Fibroblast of peridontal ligament (primary cell): Measurements from ENCODE around the gene PNRC1.
"Not testable (repeated sequence)": the region's sequence is repeated elsewhere in the genome, so short reads cannot be mapped to it uniquely, and the experiment has no call there.

ENCODE experiments used
- DNase-seq: peaks from one replicate; pipeline ENCODE4 v3.0.0-alpha.2; 2010; ENCODE audit errors: extremely low read depth

The PNRC1 gene

DNA sequence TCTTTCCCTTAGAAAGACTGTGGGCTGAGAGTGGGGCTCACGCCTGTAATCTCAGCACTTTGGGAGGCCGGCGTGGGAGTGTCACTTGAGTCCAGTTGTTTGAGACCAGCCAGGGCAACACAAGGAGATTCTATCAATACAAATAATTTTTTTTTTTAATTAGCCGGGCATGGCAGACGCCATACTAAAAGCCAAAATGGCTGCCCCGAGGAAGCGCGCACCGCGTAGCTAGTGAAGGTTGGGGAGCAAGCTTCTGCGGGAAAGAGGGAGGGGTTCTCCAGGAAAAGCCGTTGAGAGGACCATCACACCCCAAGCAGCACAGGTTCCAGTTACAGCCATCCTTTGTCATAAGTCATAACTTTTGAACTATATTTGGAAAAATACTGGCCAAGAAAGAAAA, 21.3 kb upstream of the PNRC1 start:
- DNase-seq: no peak

DNA sequence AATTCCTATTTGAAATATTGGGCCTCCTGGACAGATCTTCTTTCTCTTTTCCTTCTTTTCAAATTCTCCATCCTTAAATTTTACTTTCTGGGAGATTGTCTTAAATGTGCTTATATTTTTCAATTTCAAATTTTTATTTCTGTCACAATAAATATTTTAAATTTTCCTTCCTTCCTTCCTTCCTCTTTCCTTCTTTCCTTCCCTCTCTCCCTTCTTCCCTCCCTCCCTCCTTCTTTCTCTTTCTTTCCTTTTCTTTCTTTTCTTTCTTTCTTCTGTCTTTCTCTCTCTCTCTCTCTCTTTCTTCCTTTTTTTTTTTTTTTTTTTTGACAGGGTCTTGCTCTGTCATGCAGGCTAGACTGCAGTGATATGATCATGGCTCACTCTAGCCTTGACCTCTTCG, 16.7 kb upstream of the PNRC1 start:
- no peak for DNase-seq

DNA sequence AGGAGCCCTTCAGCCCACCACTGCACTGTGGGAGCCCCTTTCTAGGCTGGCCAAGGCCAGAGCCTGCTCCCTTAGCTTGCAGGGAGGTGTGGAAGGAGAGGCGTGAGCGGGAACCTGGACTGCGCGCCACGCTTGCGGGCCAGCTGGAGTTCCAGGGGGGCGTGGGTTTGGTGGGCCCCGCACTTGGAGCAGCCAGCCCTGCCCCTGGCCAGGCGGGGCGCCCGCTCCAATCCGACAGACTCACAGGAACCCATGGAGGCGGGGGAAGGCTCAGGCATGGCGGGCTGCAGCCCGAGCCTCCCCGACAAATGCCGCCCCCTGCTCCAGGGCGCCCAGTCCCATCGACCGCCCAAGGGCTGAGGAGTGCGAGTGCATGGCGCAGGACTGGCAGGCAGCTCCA, 15.6 kb upstream of the PNRC1 start:
- DNase-seq: not testable (repeated sequence)

DNA sequence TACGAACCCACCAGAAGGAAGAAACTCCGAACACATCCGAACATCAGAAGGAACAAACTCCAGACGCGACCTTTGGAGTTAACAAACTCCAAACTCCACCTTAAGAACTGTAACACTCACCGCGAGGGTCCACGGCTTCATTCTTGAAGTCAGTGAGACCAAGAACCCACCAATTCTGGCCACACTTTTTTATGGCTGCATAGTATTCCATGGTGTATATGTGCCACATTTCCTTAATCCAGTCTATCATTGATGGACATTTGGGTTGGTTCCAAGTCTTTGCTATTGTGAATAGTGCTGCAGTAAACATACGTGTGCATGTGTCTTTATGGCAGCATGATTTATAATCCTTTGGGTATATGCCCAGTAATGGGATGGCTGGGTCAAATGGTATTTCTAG, 14.4 kb upstream of the PNRC1 start:
- DNase-seq: not testable (repeated sequence)

DNA sequence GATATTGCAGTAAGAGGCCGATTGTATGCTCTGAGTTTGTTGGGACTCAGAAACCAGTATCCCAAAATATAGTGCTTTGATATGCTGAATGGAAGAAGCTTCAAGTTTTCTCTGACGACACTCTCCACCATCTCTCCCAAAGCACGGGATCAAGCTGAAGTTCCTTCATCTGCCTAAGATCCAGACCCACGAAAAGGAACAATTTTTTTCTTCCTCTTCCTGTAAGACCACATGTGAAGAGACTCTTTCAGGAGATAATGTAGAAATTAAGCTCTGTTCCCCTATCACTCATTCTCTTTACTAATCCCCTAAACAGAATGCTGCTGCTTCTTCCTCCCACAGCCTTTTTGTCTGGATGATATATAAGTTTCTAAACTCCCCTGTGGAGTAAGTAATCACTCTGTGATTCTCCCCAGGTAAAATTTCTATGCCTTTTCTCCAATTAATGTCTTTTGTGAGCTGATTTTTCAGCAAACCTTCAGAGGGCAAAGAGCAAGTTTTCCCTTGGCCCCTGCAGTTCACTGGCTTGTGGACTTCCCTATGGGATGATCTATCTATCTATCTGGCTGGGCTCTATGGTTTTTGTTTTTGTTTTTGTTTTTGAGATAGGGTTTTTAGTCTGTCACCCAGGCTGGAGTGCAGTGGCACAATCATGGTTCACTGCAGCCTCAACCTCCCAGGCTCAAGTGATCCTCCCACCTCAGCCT, 13.5 kb upstream of the PNRC1 start:
- no peak for DNase-seq

DNA sequence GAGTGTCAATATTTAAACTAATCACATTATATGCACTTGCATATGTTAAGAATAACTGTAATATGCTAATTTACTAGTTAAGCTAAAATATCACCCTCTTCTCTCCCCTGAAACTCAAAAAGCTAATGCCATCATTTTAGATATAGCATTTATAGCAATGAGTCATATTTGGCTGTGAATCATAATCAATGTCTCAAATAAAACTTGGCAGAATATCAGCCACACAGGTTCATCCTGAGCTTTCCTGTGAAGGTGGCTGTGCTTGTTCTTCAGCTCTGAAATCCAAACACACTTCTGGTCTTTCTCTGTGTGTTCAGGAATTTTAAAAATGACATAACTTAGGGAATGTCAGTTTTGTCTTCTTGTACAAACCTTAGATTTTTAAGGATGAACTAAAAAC, 12.8 kb upstream of the PNRC1 start:
- DNase-seq: no peak

DNA sequence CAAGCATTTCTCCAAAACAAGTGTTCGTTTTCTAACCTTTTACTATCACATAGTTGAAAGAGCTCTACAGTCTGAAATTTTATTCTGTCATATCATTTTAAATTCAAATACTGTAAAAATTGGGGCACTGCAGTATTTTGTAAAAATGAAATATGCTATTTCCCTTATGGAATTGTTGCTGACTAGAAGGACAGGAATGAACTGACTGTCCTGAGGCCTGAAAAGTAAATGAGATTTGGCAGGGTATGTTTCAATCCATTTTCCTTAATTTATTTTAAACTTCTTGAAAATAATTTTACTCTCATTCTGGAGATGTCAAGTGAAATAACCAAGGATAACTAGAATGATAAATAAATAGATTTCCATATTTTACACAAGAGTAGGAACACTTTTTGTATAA, 11.9 kb upstream of the PNRC1 start:
- DNase-seq: no peak

DNA sequence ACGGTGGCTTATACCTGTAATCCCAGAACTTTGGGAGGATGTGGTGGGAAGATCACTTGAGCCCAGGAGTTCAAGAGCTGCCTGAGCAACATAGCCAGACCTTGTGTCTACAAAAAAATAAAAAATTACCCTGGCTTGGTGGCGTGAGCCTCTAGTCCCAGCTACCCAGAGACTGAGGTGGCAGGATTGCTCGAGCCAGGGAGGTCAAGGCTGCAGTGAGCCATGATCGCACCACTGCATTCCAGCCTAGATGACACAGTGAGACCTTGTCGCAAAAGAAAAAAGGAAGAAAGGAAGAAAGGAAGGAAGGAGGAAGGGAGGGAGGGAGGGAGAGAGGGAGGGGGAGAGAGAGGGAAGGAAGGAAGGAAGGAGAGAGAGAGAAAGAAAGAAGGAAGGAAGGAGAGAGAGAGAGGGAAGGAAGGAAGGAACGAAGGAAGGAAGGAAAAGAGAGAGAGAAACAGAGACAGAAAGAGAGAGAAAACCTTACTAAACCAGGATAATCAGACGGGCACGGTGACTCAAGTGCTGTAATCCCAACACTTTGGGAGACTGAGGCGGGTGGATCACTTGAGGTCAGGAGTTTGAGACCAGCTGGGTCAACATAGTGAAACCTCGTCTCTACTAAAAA, 10.9 kb upstream of the PNRC1 start:
- DNase-seq: no peak

DNA sequence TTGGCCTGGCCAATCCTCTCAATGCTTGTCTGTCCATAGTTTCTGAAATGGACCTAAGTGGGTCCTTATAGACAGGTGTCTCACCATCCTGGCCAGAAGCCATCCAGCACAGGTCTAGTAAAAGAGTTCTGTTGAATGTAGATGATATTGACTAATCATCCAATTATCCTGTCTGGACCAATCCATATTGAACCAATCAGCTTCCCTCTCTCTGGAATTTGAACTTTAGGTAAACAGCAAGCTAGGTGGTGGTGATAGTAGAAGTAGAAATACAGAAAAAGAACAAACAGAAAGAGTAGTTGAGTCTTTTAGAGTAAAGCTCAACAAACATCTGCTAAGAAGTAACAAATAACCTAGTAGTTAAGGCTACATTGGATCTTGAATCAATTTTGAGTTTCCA, 9.5 kb upstream of the PNRC1 start:
- no peak for DNase-seq

DNA sequence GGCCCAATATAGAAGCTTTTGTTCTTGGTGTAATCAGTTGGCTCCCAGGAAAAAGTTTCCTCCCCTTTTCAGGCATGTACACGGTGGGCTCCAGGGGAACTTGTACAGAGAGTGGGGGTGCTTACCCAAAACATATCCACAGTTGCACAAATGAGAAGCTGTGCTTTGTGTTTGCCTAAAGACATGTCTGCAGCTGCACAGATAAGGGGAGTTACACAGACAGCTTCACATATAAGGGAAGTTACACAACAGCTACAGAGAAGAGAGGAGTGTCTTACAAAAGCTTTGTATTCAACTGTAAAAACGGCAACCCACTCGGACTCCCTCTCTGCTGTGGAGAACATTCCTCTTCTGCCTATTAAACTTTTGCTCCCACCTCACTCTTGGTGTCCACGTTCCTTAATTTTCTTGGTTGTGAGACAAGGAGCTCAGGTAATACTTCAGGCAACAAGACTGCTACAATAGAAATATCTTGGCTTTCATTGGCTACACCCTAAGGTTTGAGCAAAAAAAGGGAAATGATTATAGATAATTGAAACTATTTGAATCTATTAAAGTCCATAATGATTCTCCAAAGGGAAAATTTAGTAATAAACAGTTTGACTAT, 7.4 kb upstream of the PNRC1 start:
- DNase-seq: peak; percentile 6

DNA sequence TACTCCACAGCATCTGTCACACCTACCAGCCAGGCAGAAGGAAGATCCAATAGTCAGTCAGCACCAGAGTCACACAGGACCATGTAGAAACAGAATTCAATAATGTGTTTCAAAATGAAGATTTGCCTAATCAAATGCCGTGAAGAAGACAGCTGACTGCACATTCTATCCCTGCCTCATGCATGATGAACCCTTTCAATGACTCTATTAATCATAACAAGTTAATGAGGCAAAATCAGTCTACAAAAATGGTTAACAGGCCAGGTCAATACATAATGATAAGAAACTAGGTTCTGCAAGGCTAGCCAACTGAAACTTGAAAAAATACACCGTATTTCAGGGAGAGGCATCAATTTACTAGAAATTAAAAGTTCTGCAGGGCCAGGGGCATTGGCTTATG, 6.7 kb upstream of the PNRC1 start:
- DNase-seq: no peak

DNA sequence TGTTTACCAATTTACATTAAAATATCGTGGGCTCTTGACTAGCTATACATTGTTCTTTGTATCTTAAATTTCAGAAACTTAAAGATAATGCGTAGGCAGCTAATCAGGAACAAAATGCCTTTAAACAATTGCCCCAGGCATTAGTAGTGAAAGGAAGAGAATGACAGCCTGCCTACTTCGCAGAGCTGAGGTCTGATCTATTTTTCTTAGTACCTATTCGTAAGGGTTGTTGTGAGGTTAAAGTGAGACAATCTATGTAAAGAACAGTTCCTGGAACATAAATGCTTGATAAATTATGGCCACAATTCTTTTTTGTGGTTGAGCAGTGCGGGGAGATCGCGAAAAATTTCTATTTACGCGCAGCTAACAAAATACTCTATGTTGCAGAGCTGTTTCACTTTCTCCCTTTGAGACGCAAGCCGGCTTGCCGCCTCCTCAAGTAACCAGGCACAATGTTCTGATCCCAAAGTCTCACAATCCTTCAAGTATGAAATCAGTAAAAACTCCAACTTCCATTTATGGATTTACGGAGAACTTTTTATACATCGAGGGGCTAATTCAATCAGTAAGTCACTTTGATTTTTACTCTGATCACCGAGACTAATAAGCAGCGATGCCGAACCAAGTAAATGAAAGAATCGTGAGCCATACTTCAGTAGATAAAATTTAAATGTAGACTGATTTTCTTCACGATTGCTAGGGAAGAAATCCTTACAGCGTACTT, 878 bp upstream of the PNRC1 start:
- peak; percentile 79 for DNase-seq

DNA sequence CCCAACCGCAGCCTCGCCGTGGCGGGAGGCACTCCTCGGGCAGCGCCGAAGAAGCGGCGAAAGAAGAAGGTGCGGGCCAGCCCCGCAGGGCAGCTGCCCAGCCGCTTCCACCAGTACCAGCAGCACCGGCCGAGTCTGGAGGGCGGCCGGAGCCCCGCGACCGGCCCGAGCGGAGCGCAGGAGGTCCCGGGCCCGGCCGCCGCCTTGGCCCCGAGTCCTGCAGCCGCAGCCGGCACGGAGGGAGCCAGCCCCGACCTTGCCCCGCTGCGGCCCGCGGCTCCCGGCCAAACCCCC, 525 bp downstream of the PNRC1 start:
- no peak for DNase-seq

DNA sequence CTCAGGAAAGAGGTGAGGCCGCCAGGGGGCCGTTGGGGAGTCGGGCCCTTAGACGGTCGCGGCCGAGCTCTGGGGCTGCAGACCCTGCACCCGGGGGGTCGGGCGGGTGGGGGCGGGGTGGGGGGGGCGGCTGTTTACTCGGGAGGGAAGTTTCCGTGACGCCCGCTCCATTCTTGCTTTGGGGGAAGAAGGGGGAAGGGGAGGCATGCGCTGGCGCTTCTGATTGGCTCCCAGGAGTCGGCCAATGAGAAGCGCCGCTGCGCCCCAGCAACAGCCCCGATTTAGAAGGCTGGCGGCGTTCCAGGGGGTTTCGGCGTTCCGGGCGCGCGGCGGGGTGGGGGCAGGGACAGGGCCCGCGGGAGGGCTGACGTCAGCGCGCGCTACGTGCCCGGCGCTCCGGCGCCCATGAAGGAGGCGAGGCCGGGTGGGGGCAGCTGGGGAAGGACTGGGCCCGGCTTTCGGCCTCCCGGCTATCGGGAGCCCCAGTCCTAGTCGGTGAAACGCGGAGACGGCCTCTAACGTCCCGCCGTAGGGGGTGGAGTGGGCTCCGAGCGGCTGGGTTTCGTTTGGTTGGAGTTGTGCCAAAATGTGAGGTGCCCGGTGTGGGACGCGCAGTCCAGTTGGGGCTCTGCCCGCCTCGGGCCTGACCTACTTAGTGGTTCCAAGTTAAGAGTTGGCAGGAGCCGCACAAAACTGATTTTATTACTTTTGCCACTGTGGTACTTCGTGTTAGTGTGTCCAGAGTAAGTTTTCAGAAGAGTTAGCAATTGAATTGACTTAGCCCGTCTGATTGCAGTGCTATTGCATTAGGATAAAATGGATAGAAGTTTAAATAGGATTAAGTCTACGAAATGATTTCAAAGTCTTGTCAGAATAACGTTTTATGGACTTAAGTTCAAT, 1.1 kb downstream of the PNRC1 start:
- DNase-seq: peak; percentile 96

DNA sequence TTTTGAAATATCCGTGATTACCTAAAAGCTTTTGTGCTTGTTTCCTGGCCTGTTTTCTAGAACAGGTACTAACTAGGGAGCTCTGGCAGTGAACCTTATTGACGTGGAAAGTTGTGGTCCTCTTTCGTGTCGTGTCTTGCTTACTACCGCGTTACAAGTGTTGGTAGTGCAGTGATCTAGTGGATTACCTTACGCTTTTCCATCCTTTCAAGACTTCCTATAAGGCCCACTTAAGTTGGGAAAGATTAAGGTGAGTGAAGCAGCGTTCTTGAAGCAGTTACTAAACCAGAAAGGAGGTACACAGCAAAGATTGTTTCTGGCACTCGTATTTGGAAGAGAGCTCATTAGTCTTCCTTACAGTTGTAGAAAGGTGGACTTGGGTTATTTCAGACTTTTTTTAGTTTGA, 1.9 kb downstream of the PNRC1 start:
- peak; percentile 41 for DNase-seq

DNA sequence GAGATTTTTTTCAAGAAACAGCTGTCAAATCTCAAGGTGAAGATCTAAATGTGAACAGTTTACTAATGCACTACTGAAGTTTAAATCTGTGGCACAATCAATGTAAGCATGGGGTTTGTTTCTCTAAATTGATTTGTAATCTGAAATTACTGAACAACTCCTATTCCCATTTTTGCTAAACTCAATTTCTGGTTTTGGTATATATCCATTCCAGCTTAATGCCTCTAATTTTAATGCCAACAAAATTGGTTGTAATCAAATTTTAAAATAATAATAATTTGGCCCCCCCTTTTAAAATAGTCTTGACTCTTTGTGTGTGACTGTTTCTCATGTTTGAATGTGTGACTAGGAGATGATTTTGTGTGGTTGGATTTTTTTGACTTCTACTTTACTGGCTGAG, 4.0 kb downstream of the PNRC1 start:
- no peak for DNase-seq

DNA sequence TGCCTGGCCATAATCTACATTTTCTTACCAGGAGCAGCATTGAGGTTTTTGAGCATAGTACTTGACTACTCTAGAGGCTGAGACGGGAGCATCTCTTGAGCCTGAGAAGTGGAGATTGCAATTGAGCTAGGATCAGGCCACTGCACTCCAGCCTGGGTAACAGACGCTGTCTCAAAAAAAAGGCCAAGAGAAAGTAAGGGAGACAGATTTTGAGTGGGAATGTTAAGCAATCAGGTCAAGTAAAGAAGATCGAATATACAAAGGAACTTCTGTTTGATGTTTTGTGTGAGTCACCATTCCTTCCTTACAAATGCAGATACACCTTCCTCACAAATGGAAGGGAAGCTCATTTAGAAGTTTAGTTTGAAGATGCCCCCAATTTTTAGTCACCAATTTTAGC, 4.4 kb downstream of the PNRC1 start:
- peak; percentile 12 for DNase-seq

DNA sequence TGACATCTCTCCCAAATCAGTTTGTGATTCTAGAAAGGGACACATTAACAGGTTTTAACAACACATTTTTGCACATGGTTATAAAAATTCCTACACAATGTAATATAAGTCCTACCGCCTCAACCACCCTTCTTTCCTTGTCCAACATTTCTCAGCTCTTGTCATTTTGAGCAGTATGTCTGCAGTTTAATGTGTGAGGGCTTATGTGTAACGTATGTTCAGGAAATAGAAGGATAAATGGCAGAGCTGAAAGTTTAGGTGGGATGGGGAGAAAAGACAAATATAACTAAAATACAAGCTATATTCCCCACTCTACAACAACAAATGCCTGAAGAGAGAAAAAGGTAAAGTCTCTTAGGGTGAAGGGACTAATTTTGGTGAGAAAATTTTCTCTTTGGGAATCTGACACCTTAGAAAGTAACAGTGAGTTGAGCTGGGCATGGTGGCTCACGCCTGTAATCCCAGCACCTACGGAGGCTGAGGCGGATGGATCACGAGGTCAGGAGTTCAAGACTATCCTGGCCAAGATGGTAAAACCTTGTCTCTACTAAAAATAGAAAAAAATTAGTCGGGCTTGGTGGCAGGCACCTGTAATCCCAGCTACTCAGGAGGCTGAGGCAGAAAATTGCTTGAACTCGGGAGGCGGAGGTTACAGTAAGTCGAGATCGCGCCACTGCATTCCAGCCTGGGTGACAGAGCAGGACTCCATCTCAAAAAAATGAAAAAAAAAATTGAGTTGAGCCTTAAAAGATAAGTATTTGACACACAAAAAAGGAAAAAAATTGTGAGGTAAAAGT, 5.1 kb downstream of the PNRC1 start:
- peak; percentile 7 for DNase-seq

DNA sequence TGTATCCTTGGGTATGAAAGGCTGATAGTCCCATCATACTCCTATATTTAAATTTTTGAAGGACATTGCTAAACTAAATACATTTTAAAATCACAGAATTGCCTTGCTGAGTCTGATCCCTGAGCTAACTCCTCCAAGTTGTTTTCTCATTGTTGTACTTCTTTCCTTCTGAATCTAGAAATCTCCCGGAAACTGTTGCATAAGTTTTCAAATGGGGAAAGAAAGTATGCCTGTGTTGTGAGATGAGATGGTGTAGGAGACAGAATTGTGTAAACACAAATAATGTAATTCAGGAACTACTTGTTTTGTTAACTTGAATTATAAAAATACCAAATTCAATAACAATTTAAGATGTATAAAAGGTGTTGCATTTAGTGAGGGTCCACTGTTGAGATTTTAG, 7.3 kb downstream of the PNRC1 start:
- no peak for DNase-seq

DNA sequence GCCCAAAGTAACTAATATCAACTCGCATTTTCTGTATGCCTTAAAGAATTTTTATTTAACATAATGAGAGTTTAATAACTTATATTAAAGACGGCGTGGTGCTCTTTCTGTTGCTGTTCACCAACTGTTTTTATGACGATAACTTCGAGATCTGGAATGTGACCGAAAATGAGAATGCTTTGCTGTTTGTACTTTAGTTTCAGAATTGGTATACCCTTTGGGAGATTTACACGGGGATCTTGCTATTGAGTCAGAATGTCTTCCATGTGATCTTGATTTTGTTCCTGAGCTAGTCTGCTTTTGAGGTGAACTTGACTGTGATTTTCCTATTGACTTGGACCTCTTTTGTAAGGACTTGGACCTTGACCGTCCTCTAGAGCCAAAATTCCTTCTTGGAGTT, 17.9 kb downstream of the PNRC1 start:
- DNase-seq: no peak

DNA sequence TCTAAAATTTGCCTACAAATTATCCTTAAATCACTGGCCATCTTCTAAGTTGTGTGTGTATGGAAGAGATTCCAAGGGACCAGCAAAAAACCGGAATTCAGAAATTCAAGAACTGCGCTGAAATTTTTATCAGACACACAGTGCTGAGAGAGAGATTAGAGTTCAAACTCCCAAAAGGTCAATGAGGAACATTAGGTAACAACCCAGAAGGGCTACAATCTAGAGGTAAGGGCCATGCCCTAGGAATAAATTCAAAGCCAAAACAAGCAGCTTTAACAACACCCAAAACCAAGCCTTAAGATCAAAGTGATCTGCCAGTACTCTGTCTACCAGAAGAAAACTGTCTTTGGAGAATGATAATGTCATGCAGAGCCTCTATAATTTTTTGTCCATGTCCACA, 19.6 kb downstream of the PNRC1 start:
- no peak for DNase-seq
